Activated naive CD4-positive, alpha-beta T cell treated with anti-CD3 and anti-CD28 coated beads for 36 hours (primary cell): ENCODE results near the gene IL24. TPM values are rescaled to one million over a fixed set of nuclear protein-coding genes. Genes with fewer than 3 reads are reported as not detected.

Experiments used
- CTCF ChIA-PET: fragments of 350-600 bp; sonication (Branson Sonifier 250); formaldehyde crosslinking; loops from one replicate; lab custom pipeline; 2021; ENCODE audit warnings: antibody characterized with exemption; lab: Charles Lee
- DNase-seq: peaks from one replicate; pipeline ENCODE4 v3.0.0-alpha.2; 2020
- H3K27ac Mint-ChIP-seq: one replicate; pipeline ENCODE4 v1.8.0; 2021; ENCODE audit warnings: mild to moderate bottlenecking, mixed read lengths
- H3K27me3 Mint-ChIP-seq: one replicate; pipeline ENCODE4 v1.8.0; 2021; ENCODE audit warnings: low read depth, mixed read lengths
- H3K36me3 Mint-ChIP-seq: one replicate; pipeline ENCODE4 v1.8.0; 2021; ENCODE audit warnings: low read depth, mixed read lengths
- H3K4me1 Mint-ChIP-seq: one replicate; pipeline ENCODE4 v1.8.0; 2021; ENCODE audit warnings: low read depth, mixed read lengths
- H3K4me3 Mint-ChIP-seq: one replicate; pipeline ENCODE4 v1.8.0; 2021; ENCODE audit warnings: mild to moderate bottlenecking, moderate library complexity, mixed read lengths
- H3K9me3 Mint-ChIP-seq: one replicate; pipeline ENCODE4 v1.8.0; 2021; ENCODE audit warnings: mixed read lengths
- intact Hi-C: fragments of 100-400 bp; cut with micrococcal nuclease; formaldehyde crosslinking; loops from one replicate; pipeline ENCODE4 v1.15.1; 2023
- total RNA-seq, 2 experiments: library from RNA; stranded (reverse); gene quantifications; one replicate each; pipeline ENCODE4 v1.2.3, GENCODE V29; 2021

Gene IL24
- total RNA-seq, 2 experiments from 2014 or later, result 44.0 to 46.7 TPM

DNA sequence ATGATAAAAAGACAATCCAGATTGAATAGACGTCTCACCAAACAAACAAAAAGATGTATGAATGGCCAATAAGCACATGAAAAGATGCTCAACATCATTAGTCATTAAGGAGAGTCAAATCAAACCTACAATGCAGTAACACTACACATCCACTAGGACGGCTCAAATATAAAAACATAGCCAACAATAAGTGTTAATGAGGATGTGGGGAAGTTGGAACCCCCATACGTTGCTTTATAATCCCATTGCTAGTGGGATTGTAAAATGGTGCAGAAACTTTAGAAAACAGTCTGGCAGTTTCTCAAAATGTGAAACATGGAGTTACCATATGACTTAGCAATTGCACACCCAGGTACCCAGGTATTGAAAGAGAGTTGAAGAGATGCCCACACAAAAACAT is 14.7 kb upstream of the IL24 start:
- peaks cover 4% of the 10 kb centered on the region for H3K36me3 Mint-ChIP-seq
- CTCF ChIA-PET, result interaction anchor here (1.6 to 2.0 kb wide), 2 partner anchors 19 to 26 kb away, joined by 5 to 6 read pairs; no protein-coding TSS in a partner anchor
- no peak overlapping the region for H3K27ac Mint-ChIP-seq
- H3K9me3 Mint-ChIP-seq, result peaks cover 16% of the 10 kb centered on the region
- DNase-seq, result no peak
- peaks cover 4% of the 10 kb centered on the region for H3K27me3 Mint-ChIP-seq
- no peak overlapping the region for H3K4me3 Mint-ChIP-seq
- H3K4me1 Mint-ChIP-seq, result no peaks in the 10 kb centered on the region
- intact Hi-C loops, result no loop called here

DNA sequence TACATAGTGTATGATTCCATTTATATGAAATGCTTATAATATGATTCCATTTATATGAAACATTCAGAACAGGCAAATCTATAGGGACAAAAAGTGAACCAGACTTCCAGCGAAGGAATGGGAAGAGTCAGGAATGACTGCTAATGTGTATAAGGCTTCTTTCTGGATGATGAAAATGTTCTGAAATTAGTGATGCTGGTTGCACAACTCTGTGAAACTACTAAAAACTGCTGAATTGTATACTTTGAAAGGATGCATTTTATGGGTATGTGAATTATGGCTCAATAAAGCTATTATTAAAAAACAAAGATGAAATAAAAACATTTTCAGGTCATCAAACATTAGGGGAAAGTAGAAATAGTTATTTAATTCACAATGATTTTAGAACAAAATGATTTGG is 14.1 kb upstream of the IL24 start:
- intact Hi-C loops, result no loop called here
- peaks cover 4% of the 10 kb centered on the region for H3K36me3 Mint-ChIP-seq
- DNase-seq, result no peak
- peaks cover 4% of the 10 kb centered on the region for H3K27me3 Mint-ChIP-seq
- H3K27ac Mint-ChIP-seq, result no peak overlapping the region
- CTCF ChIA-PET, result interaction anchor here (1.0 to 2.0 kb wide), 6 partner anchors 9 to 30 kb away, joined by 3 to 6 read pairs (median 5); no protein-coding TSS in a partner anchor
- peaks cover 11% of the 10 kb centered on the region for H3K9me3 Mint-ChIP-seq
- peaks cover under 1% of the 10 kb centered on the region for H3K4me1 Mint-ChIP-seq
- H3K4me3 Mint-ChIP-seq, result no peak overlapping the region

DNA sequence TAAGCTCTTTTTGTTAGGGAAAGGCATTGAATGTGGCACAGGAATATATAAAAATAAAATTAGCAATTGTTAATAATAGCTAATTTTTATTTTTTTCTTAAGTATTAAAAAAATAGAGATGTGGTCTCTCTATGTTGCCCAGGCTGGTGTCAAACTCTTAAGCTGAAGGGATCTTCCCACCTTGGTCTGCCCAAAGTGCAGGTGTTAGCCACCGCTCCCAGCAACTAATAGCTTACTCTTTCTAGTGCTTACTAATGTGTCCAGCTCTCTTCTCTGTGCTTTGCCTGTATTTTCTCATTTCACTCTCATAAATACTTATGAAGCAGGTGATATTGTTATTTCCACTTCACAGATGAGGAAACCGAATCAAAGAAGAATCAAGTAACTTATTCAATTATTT is 13.4 kb upstream of the IL24 start:
- H3K36me3 Mint-ChIP-seq, result peaks cover 4% of the 10 kb centered on the region
- no peak overlapping the region for H3K4me3 Mint-ChIP-seq
- H3K27me3 Mint-ChIP-seq, result peaks cover 4% of the 10 kb centered on the region
- no peak overlapping the region for H3K27ac Mint-ChIP-seq
- no peak for DNase-seq
- peaks cover 5% of the 10 kb centered on the region for H3K4me1 Mint-ChIP-seq
- intact Hi-C loops, result no loop called here
- H3K9me3 Mint-ChIP-seq, result peaks cover 6% of the 10 kb centered on the region
- CTCF ChIA-PET, result interaction anchor here (0.7 to 2.0 kb wide), 12 partner anchors 8 to 246 kb away, joined by 3 to 8 read pairs (median 5); partner anchors contain the start of gene IL20

DNA sequence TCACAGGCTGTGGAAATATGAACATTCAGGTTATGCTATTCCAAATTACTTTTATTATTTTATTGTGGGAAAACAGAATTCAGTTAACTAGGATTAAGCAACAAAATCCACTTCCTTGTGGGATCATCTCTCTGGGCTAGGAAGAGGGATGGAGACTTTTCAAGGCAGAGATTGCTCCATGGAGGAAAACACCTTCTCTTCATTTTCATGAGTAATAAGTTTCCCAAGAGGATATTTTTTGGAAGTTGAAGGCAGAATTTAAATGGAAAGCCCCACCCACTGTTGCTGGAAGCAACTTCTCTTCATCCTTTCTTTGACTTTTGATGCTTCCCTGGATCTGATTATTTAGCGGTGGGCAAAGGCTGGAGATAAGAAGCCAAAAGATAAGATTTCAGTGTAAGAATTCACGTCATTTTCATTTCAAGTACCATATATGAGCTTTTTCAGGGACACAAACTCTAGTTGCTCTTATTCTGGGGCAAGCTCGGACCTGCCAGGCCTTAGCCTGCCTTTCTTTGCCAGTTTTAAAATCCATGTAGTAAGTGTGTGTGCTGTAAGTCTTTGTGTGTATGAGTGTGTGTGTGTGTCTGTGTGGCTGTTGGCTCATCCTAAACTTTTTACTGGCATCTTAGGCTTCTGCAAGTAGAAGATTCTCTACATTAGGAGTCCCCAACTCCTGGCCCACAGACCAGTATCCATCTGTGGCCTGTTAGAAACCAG is 11.7 kb upstream of the IL24 start:
- Mint-ChIP-seq H3K36me3 (no peaks in the 10 kb centered on the region), H3K27ac (no peak overlapping the region), H3K9me3 (no peaks in the 10 kb centered on the region), H3K4me1 (peaks cover 21% of the 10 kb centered on the region), H3K4me3 (no peak overlapping the region), H3K27me3 (peaks cover 4% of the 10 kb centered on the region)
- intact Hi-C loops, result no loop called here
- CTCF ChIA-PET, result interaction anchor here (0.6 to 3.1 kb wide), 4 partner anchors 10 to 26 kb away, joined by 3 to 10 read pairs (median 4); partner anchors contain the start of gene IL20
- no peak for DNase-seq

DNA sequence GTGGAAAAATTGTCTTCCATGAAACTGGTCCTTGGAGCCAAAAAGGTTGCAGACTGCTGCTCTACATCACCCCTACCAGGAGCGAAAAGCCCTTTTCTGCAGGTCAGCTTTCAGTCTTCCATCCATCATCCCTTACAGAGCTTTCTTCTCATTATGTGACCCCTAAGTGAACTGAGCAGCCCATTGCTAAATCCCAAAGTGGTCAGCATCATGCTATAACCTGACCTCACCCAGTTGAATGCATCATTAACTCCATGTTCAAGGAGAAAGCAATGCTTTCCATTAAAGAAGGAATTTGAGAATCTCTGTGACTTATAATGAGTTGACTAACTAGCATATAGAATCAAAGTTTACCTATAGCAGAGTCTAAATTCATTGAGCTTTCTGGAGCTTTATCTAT is 10.4 kb upstream of the IL24 start:
- intact Hi-C loops, result no loop called here
- Mint-ChIP-seq H3K36me3 (no peaks in the 10 kb centered on the region), H3K9me3 (no peaks in the 10 kb centered on the region), H3K4me3 (no peak overlapping the region), H3K27ac (no peak overlapping the region), H3K27me3 (peaks cover 4% of the 10 kb centered on the region), H3K4me1 (peaks cover 34% of the 10 kb centered on the region)
- DNase-seq, result no peak
- CTCF ChIA-PET, result interaction anchor here (0.6 to 3.1 kb wide), 3 partner anchors 22 to 114 kb away, joined by 3 to 10 read pairs (median 5); no protein-coding TSS in a partner anchor

DNA sequence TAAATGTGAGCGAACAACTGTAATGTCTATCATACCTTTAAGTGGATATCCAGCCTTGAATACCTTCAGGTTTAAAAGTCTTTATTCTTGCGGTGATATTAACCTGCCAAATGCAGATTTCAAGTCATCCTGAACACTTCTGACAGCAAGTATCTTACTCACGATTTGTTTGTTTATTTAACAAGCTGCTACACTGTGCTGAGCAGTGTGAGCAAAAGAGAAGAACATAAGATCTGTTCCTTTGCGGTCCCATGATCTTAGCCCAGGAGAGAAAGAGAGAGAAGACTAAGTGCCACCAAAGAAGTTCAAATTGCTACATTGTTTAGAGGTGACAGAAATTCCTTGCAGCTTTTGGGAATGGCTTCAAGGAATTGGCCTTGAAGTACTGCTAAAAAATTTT is 9.5 kb upstream of the IL24 start:
- Mint-ChIP-seq H3K27ac (no peak overlapping the region), H3K9me3 (no peaks in the 10 kb centered on the region), H3K4me3 (no peak overlapping the region), H3K27me3 (peaks cover 4% of the 10 kb centered on the region), H3K4me1 (peaks cover 40% of the 10 kb centered on the region), H3K36me3 (no peaks in the 10 kb centered on the region)
- DNase-seq, result no peak
- intact Hi-C loops, result no loop called here
- CTCF ChIA-PET, result interaction anchor here (1.0 to 3.1 kb wide), 5 partner anchors 13 to 584 kb away, joined by 3 to 10 read pairs (median 3); no protein-coding TSS in a partner anchor

DNA sequence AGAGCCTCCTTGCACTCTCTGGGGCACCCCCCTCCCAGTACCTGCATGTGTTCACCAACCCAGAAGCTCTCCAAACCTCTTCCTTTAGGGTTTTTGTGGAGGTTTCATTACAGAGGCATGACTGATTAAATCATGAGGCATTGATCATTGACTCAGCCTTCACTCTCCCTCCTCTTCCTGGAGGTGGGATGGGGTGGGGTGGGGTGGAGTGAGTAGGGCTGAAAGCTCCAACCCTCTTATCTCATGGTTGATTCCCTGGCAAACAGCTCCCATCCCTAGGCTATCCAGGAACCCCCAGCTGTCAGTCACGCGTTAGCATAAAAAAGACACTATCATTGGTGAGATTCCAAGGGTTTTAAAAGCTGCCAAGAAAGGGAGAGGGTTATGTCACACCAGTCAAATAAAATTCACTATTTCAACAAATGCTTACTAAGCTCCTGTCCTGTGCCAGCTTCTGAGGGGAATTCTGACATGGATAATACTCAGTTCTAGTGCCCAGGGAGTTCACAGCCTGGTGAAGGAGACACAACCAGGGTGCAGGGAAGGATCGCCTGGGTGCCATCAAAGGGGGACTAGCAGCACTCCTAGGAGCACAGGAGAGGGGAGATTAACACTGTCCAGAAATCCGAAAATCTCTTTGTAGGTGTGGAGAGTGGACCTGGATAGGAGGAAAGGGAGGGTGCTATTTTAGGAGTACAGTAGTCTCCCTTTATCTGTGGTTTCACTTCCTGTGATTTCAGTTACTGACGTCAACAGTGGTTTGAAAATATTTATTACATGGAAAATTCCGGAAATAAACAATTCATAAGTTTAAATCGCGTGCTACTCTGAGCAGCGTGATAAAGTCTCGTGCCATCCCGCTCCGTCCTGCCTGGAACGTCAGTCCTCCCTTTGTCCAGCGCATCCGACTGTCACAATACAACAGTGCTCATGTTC is 6.8 kb upstream of the IL24 start:
- intact Hi-C loops, result loop anchor here (1.0 to 2.0 kb wide), 3 partner anchors 14 to 26 kb away; partner anchors contain the start of gene IL20
- Mint-ChIP-seq H3K4me1 (peaks cover 65% of the 10 kb centered on the region), H3K27me3 (peaks cover 4% of the 10 kb centered on the region), H3K9me3 (no peaks in the 10 kb centered on the region), H3K36me3 (no peaks in the 10 kb centered on the region), H3K27ac (peak overlapping the region; percentile 64), H3K4me3 (no peak overlapping the region)
- peak; percentile 57 for DNase-seq
- CTCF ChIA-PET, result interaction anchor here (0.8 to 1.1 kb wide), 3 partner anchors 16 to 31 kb away, joined by 3 to 5 read pairs (median 5); no protein-coding TSS in a partner anchor

DNA sequence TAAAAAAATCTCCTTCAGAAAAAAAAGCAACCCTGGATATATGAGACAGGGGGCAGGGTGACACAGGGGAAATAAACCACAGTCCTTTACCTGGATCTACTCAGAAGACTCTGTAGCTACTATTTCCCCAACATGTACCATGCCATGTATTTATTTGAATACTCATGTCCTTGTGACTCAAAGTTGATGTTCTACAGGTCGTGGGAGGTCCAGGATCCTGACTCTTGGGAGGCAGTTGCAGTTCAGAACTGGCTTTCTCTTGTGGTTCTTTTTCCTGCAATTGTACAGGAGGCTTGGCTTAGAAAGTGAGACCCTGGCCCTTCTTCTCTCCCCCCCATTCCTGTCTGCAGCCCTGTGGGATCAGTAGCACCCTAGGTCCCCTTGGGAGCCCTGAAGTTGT is 5.8 kb upstream of the IL24 start:
- Mint-ChIP-seq H3K27me3 (no peaks in the 10 kb centered on the region), H3K9me3 (no peaks in the 10 kb centered on the region), H3K36me3 (no peaks in the 10 kb centered on the region), H3K4me3 (no peak overlapping the region), H3K4me1 (peaks cover 75% of the 10 kb centered on the region), H3K27ac (peak overlapping the region; percentile 64)
- DNase-seq, result no peak
- CTCF ChIA-PET, result interaction anchor here (0.8 to 1.7 kb wide), 2 partner anchors 8 to 157 kb away, joined by 3 to 4 read pairs; no protein-coding TSS in a partner anchor
- intact Hi-C loops, result loop anchor here (1.0 to 2.0 kb wide), 3 partner anchors 13 to 27 kb away; partner anchors contain the start of gene IL20

DNA sequence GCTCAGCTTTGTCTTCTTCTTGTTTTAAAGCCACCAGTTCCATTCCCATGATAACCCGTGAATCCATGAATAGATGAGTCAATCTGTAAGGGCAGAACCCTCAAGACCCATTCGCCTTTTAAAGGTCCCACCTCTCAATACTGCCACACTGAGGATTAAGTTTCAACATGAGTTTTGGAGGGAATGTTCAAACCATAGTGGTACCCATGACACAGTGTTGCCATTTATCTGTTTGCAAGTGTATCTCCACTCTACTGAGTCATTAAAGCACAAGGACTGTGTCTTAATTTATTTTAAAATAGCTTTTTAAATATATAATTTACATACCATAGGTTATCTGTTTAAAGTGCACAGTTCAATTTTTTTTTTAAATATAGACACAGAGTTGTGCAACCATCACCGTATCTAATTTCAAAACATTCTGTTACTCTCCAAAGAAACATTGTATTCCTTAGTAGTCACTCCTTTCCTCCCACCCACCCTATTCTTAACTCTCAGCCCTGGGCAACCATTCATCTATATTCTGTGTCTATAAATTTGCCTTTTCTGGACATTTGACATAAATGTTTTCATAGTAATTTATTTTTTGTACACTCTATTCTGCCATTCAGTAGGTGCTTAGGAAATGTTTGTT is 4.8 kb upstream of the IL24 start:
- H3K27me3 Mint-ChIP-seq, result no peaks in the 10 kb centered on the region
- H3K9me3 Mint-ChIP-seq, result no peaks in the 10 kb centered on the region
- intact Hi-C loops, result no loop called here
- CTCF ChIA-PET, result interaction anchor here (0.8 to 2.4 kb wide), 3 partner anchors 9 to 158 kb away, joined by 3 to 12 read pairs (median 4); no protein-coding TSS in a partner anchor
- no peak overlapping the region for H3K4me3 Mint-ChIP-seq
- no peak for DNase-seq
- no peak overlapping the region for H3K27ac Mint-ChIP-seq
- peaks cover 86% of the 10 kb centered on the region for H3K4me1 Mint-ChIP-seq
- H3K36me3 Mint-ChIP-seq, result peaks cover 1% of the 10 kb centered on the region

DNA sequence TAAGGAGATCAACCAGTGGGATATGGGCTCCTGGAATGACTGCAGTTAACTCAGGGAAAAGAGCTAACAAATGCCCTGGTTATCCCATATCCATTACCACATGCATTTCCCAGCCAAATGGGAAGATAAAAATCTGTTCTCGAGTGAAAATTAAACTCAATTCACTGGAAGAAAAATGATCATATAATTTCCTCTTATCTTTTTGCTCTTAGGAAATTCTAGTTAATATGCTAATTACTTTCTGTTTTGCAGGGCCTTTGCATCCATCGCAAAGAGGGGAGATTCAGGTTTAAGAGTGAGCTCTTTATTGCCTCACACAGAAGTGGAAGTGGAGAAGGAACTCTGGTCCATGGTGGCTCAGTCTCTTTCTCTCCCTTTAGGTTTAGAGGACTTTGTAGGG is 3.9 kb upstream of the IL24 start:
- CTCF ChIA-PET, result interaction anchor here (2.4 kb wide), 1 partner anchor 18 kb away, joined by 12 read pairs; no protein-coding TSS in a partner anchor
- H3K36me3 Mint-ChIP-seq, result peaks cover 3% of the 10 kb centered on the region
- H3K27ac Mint-ChIP-seq, result no peak overlapping the region
- H3K4me1 Mint-ChIP-seq, result peaks cover 92% of the 10 kb centered on the region
- no peaks in the 10 kb centered on the region for H3K9me3 Mint-ChIP-seq
- no peak overlapping the region for H3K4me3 Mint-ChIP-seq
- intact Hi-C loops, result no loop called here
- H3K27me3 Mint-ChIP-seq, result no peaks in the 10 kb centered on the region
- DNase-seq, result no peak

DNA sequence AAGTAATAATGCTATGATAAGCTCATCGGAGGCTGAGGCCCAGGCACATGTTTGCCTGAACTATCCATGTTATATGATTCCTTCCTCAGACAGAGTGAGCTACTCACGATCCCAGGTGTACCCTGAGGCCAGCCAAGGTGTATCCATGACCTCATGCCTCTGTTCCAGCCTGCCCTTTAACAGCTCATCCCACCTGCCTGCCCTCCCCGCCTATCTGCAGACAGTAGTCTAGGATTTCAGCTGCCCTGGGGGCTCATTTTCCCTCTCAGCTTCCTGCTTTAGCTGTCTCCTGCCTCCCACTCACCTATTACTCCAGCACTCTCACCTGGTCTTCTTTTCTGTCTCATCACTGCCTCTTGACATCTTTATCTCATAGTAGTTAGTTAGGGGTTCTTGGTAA is 1.9 kb upstream of the IL24 start:
- CTCF ChIA-PET, result interaction anchor here (0.7 to 1.3 kb wide), 4 partner anchors 11 to 17 kb away, joined by 3 to 5 read pairs (median 4); no protein-coding TSS in a partner anchor
- intact Hi-C loops, result no loop called here
- no peak overlapping the region for H3K4me3 Mint-ChIP-seq
- no peaks in the 10 kb centered on the region for H3K27me3 Mint-ChIP-seq
- H3K36me3 Mint-ChIP-seq, result peaks cover 13% of the 10 kb centered on the region
- H3K27ac Mint-ChIP-seq, result peak overlapping the region; percentile 15
- DNase-seq, result no peak
- peaks cover 92% of the 10 kb centered on the region for H3K4me1 Mint-ChIP-seq
- no peaks in the 10 kb centered on the region for H3K9me3 Mint-ChIP-seq
